ENCODE measurements around the gene GADL1.

- no peak for TF ChIP-seq CTCF (IDR thresholded peaks at IDR 0.05; ENCODE audit: low read length)
- TF ChIP-seq EZH2 (optimal IDR thresholded peaks at IDR 0.05; ENCODE audit: low read depth, low read length) = no peak
- no peak for TF ChIP-seq EZH2phosphoT487 (IDR thresholded peaks at IDR 0.05; ENCODE audit: low read length)
These were observed 868 bp upstream of the GADL1 start for GRCh38 chr3:30895329-30895728.
